Measurements from ENCODE around the gene PNPLA7.

- TF ChIP-seq FOXM1 (IDR thresholded peaks at IDR 0.05; ENCODE audit: borderline replicate concordance) (no peak), SP1 (IDR thresholded peaks at IDR 0.05) (no peak), BHLHE40 (IDR thresholded peaks at IDR 0.05; ENCODE audit: borderline replicate concordance) (no peak)
Measured at GRCh38 chr9:137461663-137462395, 88.4 kb downstream of the PNPLA7 start.

Data from HEK293T (cell line).